Measurements from ENCODE around the gene EXOC1L.

EXOC1L gene

DNA sequence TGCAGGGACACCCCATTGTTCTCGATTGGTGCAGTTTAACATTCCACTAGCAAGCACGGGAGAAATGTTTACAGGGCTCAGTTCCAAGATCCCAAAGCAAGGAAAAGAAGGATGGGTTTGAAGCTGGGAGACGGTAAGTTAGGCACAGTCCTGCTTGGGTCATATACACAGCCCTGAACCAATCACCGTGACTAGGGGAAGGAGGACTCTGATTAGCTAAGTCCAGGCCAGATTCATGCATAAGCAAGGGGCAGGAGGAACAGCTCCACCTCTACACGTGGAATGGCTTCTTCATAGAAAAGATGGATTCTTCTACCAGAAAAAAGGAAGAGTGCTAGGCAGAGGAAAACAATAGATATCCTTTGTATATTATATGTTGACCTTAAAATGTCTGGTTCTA lies 11.0 kb upstream of the EXOC1L start:
- Histone ChIP-seq H3K4me3 (ENCODE audit: low read length) (no peak overlapping the region), H3K36me3 (ENCODE audit: control insufficient read depth, insufficient read depth, low read length) (no peaks in the 10 kb centered on the region), H3K9ac (ENCODE audit: low read length) (no peak overlapping the region), H3K4me1 (ENCODE audit: control insufficient read depth, insufficient read depth, low read length) (no peaks in the 10 kb centered on the region), H3K9me3 (ENCODE audit: control insufficient read depth, low read length) (no peaks in the 10 kb centered on the region), H3K27me3 (ENCODE audit: control insufficient read depth, insufficient read depth, low read length) (no peaks in the 10 kb centered on the region)

DNA sequence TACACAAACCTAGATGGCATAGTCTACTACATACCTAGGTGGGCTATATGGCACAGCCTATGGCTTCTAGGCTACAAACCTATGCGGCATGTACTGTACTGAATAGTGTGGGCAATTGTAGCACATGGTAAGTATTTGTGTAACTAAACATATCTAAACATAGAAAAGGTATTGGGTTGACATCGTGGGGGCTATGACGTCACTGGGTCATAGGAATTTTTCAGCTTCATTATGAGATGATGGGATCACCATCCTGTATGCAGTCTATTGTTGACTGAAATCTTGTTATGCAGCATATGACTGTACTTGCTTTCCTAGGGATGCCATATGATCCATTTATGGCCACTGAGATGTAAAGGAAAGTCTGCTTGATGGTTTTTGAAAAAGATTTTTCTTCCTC lies 1.9 kb upstream of the EXOC1L start:
- Histone ChIP-seq H3K9me3 (ENCODE audit: control insufficient read depth, low read length) (no peaks in the 10 kb centered on the region), H3K4me3 (ENCODE audit: low read length) (no peak overlapping the region), H3K4me1 (ENCODE audit: control insufficient read depth, insufficient read depth, low read length) (no peaks in the 10 kb centered on the region), H3K27me3 (ENCODE audit: control insufficient read depth, insufficient read depth, low read length) (no peaks in the 10 kb centered on the region), H3K36me3 (ENCODE audit: control insufficient read depth, insufficient read depth, low read length) (no peaks in the 10 kb centered on the region), H3K9ac (ENCODE audit: low read length) (no peak overlapping the region)

DNA sequence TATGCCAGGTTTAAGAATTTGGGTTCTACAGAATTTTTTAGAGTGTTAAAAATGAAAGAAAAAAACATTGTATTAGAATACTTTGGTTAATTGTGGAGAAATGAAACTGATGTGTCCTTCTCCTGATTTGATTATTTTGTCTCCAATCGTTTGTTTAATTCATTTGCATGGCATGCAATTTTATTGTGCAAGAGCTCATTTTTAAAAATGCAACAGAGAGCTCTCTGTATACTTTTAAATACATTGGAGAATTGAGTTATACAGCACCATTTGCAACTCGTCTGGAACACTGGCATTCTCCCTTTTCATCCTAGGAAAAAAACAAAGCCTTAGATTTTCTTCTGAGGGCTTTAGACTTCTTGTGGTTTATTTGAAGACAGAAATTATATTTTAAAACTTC lies 689 bp downstream of the EXOC1L start:
- no peaks in the 10 kb centered on the region for H3K27me3 ChIP-seq (ENCODE audit: control insufficient read depth, insufficient read depth, low read length)
- no peak overlapping the region for H3K9ac ChIP-seq (ENCODE audit: low read length)
- H3K4me1 ChIP-seq (ENCODE audit: control insufficient read depth, insufficient read depth, low read length): no peaks in the 10 kb centered on the region
- H3K4me3 ChIP-seq (ENCODE audit: low read length): no peak overlapping the region
- H3K36me3 ChIP-seq (ENCODE audit: control insufficient read depth, insufficient read depth, low read length): no peaks in the 10 kb centered on the region
- H3K9me3 ChIP-seq (ENCODE audit: control insufficient read depth, low read length): no peaks in the 10 kb centered on the region

DNA sequence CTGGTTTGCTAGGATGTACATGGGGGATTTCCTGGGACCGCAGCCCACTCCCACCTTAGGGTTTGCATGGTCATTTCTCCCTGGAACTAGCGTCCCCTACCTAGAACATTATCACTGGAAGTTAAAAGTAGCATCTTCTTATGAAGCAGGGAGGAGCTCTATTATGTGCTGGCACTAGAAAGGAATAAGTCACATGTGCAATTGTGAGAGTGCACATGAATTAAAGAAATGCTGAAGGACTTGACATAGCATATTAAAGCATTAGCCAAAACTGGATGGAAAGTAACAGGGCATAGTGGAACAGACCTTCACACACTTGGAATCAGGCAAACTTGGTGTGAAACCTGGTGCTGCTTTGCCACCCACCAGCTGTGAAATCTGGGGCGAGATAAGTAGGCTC lies 2.7 kb downstream of the EXOC1L start:
- no peaks in the 10 kb centered on the region for H3K27me3 ChIP-seq (ENCODE audit: control insufficient read depth, insufficient read depth, low read length)
- no peaks in the 10 kb centered on the region for H3K9me3 ChIP-seq (ENCODE audit: control insufficient read depth, low read length)
- no peaks in the 10 kb centered on the region for H3K36me3 ChIP-seq (ENCODE audit: control insufficient read depth, insufficient read depth, low read length)
- no peaks in the 10 kb centered on the region for H3K4me1 ChIP-seq (ENCODE audit: control insufficient read depth, insufficient read depth, low read length)
- no peak overlapping the region for H3K4me3 ChIP-seq (ENCODE audit: low read length)
- no peak overlapping the region for H3K9ac ChIP-seq (ENCODE audit: low read length)

DNA sequence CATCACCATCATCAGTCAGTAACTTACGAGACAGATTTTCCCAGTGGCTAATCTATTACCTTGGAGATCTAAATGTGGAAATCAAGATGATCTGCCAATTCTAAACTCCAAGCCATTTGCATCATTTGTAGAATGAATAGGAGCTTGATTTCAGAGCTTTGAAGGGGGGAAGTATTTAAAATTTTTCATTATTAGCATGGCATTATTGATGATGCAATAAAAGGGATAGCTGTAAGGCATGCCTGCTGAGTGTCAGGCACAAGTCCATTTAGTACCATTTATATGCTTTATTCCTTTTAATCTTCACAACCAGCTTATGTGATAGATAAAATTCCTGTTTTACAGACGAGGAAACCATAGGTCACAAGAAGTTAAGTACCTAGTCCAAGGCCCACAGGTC lies 5.3 kb downstream of the EXOC1L start:
- Histone ChIP-seq H3K36me3 (ENCODE audit: control insufficient read depth, insufficient read depth, low read length) (no peaks in the 10 kb centered on the region), H3K27me3 (ENCODE audit: control insufficient read depth, insufficient read depth, low read length) (no peaks in the 10 kb centered on the region), H3K9me3 (ENCODE audit: control insufficient read depth, low read length) (no peaks in the 10 kb centered on the region), H3K4me3 (ENCODE audit: low read length) (no peak overlapping the region), H3K9ac (ENCODE audit: low read length) (no peak overlapping the region), H3K4me1 (ENCODE audit: control insufficient read depth, insufficient read depth, low read length) (no peaks in the 10 kb centered on the region)

DNA sequence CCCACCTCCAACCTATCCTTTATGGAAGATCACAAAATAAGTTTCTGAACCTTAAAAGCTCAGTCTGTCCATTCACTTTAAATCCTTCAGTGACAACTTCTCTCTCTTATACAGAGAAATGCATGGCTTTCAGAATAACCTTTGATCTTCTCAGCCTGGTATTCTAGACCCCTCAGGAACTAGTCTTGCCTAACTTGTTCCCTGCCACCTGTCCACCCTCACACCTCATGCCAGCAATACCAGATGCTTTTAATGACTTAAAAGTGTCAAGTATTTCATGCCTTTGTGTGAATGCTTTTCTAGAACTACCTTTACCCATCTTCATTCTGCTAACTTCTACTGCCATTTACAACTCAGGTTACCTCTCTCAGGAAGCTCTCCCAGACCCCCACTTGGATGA lies 7.4 kb downstream of the EXOC1L start:
- no peaks in the 10 kb centered on the region for H3K36me3 ChIP-seq (ENCODE audit: control insufficient read depth, insufficient read depth, low read length)
- no peak overlapping the region for H3K4me3 ChIP-seq (ENCODE audit: low read length)
- H3K9me3 ChIP-seq (ENCODE audit: control insufficient read depth, low read length): no peaks in the 10 kb centered on the region
- H3K4me1 ChIP-seq (ENCODE audit: control insufficient read depth, insufficient read depth, low read length): no peaks in the 10 kb centered on the region
- no peaks in the 10 kb centered on the region for H3K27me3 ChIP-seq (ENCODE audit: control insufficient read depth, insufficient read depth, low read length)
- no peak overlapping the region for H3K9ac ChIP-seq (ENCODE audit: low read length)

DNA sequence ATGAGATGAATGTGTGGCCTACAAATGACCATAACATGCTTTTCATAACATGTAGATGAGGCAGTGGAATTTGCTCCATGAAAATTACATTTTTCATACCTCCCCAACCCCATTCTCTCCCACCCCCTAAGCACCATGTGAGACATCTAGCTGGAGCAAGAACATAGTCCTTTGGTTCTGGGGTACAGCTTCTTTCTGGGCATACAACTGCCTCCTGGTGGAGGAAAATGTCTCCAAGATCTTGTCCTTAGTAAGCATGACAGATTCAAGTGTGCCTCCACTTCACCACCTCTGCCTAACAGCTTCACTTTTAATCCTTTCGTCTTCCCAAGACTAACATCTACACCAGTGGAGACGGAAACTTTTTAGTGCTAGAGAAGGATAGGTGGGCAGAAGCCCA lies 8.0 kb downstream of the EXOC1L start:
- no peak overlapping the region for H3K4me3 ChIP-seq (ENCODE audit: low read length)
- no peaks in the 10 kb centered on the region for H3K27me3 ChIP-seq (ENCODE audit: control insufficient read depth, insufficient read depth, low read length)
- no peak overlapping the region for H3K9ac ChIP-seq (ENCODE audit: low read length)
- no peaks in the 10 kb centered on the region for H3K36me3 ChIP-seq (ENCODE audit: control insufficient read depth, insufficient read depth, low read length)
- no peaks in the 10 kb centered on the region for H3K4me1 ChIP-seq (ENCODE audit: control insufficient read depth, insufficient read depth, low read length)
- H3K9me3 ChIP-seq (ENCODE audit: control insufficient read depth, low read length): no peaks in the 10 kb centered on the region

DNA sequence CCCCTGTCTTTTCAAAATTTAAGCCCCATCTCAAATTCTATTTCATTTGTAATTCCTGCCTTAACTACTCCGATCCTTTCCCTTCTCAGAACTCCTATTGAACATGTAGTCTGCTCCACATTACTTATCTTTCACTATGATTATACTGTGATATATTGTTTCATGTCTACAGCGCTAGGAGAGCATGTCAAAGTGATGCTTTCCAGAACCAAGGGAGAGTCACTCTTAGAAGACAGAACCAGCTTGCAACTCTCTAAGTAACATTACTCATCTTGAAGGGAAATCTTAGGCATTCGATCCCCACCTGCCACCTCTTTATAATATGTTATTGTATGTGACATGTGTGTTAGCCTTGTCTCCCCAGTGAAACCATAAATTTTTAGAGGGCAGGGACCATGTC lies 10.5 kb downstream of the EXOC1L start:
- H3K9me3 ChIP-seq (ENCODE audit: control insufficient read depth, low read length): no peaks in the 10 kb centered on the region
- H3K27me3 ChIP-seq (ENCODE audit: control insufficient read depth, insufficient read depth, low read length): no peaks in the 10 kb centered on the region
- no peak overlapping the region for H3K4me3 ChIP-seq (ENCODE audit: low read length)
- H3K4me1 ChIP-seq (ENCODE audit: control insufficient read depth, insufficient read depth, low read length): no peaks in the 10 kb centered on the region
- no peaks in the 10 kb centered on the region for H3K36me3 ChIP-seq (ENCODE audit: control insufficient read depth, insufficient read depth, low read length)
- no peak overlapping the region for H3K9ac ChIP-seq (ENCODE audit: low read length)

DNA sequence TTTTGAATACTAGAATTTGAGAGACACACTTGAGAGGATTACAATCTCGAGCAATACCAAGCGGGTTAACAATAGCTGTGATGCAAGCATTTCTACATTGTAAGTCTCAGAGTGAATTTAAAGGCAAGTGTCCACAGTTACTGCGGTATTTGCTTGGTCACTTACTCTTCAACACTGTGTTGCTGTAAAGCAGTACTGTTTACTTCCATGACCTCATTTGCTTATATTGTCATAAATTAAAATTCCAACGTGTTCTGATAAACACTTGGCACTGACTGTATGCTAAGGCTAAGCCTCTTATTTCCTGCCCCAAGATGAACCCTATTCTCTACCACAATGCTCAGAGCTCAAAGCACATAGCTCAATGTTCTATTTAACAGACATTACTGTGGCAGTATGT lies 11.1 kb downstream of the EXOC1L start:
- Histone ChIP-seq H3K4me3 (ENCODE audit: low read length) (no peak overlapping the region), H3K9me3 (ENCODE audit: control insufficient read depth, low read length) (no peaks in the 10 kb centered on the region), H3K27me3 (ENCODE audit: control insufficient read depth, insufficient read depth, low read length) (no peaks in the 10 kb centered on the region), H3K9ac (ENCODE audit: low read length) (no peak overlapping the region), H3K4me1 (ENCODE audit: control insufficient read depth, insufficient read depth, low read length) (no peaks in the 10 kb centered on the region), H3K36me3 (ENCODE audit: control insufficient read depth, insufficient read depth, low read length) (no peaks in the 10 kb centered on the region)

DNA sequence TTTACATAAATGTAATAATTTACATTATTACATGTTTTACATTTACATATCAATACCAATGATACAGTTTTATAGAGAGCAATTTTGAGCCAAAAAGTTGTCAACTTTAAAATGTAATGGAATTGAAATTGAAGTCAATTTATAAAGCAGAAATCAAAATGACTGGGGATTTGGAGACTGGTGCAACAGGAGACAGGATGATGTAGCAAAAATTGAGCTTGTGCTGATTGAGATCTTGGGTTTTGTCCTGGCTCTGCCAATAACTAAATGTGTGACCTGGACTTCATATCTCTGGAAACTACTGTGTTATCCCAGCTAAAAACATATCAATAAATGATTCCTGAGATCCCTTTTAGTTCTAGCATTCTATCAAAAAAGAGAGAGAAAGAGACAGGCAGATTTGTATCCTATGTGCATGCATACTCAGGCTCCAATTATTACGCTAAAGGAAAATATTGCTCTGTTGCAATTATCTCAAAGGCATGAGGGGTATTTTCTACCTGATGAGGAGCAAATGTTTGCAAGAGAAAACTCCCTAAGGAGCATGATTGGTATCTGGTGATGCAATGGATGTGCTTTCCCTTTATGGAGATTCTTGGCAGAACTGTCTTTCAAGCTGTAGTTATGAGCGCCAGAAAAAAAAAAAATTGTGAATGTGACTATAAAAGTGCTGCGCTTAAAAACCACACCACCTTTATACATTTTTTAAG lies 14.7 kb downstream of the EXOC1L start:
- no peaks in the 10 kb centered on the region for H3K4me1 ChIP-seq (ENCODE audit: control insufficient read depth, insufficient read depth, low read length)
- no peaks in the 10 kb centered on the region for H3K9me3 ChIP-seq (ENCODE audit: control insufficient read depth, low read length)
- H3K36me3 ChIP-seq (ENCODE audit: control insufficient read depth, insufficient read depth, low read length): no peaks in the 10 kb centered on the region
- no peak overlapping the region for H3K4me3 ChIP-seq (ENCODE audit: low read length)
- H3K9ac ChIP-seq (ENCODE audit: low read length): no peak overlapping the region
- H3K27me3 ChIP-seq (ENCODE audit: control insufficient read depth, insufficient read depth, low read length): no peaks in the 10 kb centered on the region

DNA sequence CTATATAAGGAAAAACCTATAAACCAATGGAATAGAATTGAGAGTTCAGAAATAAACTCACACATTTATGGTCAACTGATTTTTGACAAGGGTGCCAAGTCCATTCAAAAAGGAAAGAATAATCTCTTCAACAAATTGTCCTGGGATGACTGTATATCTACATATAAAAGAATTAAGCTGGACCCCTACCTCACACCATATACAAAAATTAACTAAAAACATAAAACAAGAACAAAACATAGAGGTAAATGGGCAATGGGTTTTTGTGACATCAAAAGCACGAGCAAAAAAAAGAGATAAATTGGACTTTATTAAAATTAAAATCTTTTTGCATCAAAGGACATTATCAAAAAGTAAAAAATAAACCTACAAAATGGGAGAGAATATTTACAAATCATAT lies 18.3 kb downstream of the EXOC1L start:
- Histone ChIP-seq H3K4me3 (ENCODE audit: low read length) (no peak overlapping the region), H3K36me3 (ENCODE audit: control insufficient read depth, insufficient read depth, low read length) (no peaks in the 10 kb centered on the region), H3K9me3 (ENCODE audit: control insufficient read depth, low read length) (no peaks in the 10 kb centered on the region), H3K4me1 (ENCODE audit: control insufficient read depth, insufficient read depth, low read length) (no peaks in the 10 kb centered on the region), H3K27me3 (ENCODE audit: control insufficient read depth, insufficient read depth, low read length) (no peaks in the 10 kb centered on the region), H3K9ac (ENCODE audit: low read length) (no peak overlapping the region)

DNA sequence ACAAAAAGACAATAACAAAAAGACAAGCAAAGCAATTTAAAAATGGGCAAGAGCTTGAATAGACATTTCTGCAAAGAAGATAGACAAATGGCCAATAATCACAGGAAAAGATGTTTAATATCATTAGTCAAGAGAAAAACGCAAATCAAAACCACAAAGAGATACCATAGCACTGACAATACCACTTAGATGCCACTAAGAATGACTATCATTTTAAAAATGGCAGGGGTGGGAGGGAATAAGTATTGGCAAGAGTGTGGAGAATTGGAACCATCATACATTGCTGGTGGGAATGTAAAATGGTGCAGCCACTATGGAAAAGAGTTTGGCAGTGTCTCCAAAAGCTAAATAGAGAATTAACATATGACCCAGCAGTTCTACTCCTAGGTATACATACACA lies 18.8 kb downstream of the EXOC1L start:
- Histone ChIP-seq H3K36me3 (ENCODE audit: control insufficient read depth, insufficient read depth, low read length) (no peaks in the 10 kb centered on the region), H3K9me3 (ENCODE audit: control insufficient read depth, low read length) (no peaks in the 10 kb centered on the region), H3K4me3 (ENCODE audit: low read length) (no peak overlapping the region), H3K4me1 (ENCODE audit: control insufficient read depth, insufficient read depth, low read length) (no peaks in the 10 kb centered on the region), H3K27me3 (ENCODE audit: control insufficient read depth, insufficient read depth, low read length) (no peaks in the 10 kb centered on the region), H3K9ac (ENCODE audit: low read length) (no peak overlapping the region)

DNA sequence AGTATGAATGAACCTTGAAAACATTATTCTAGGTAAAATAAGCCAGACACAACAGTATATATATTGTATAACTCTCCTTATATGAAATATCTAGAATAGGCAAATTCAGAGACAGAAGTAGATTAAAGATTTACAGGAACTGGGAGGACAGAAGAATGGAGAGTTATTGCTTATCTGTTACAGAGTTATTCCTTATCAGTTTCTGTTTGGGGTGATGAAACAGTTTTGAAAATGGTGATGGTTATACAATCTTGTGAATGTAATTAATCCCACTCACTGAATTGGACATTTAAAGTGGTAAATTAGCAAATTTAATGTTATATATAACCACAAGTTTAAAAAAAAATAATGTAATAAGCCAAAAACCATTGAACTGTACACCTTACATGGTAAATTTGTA lies 19.4 kb downstream of the EXOC1L start:
- no peaks in the 10 kb centered on the region for H3K27me3 ChIP-seq (ENCODE audit: control insufficient read depth, insufficient read depth, low read length)
- no peaks in the 10 kb centered on the region for H3K36me3 ChIP-seq (ENCODE audit: control insufficient read depth, insufficient read depth, low read length)
- H3K4me3 ChIP-seq (ENCODE audit: low read length): no peak overlapping the region
- H3K4me1 ChIP-seq (ENCODE audit: control insufficient read depth, insufficient read depth, low read length): no peaks in the 10 kb centered on the region
- H3K9me3 ChIP-seq (ENCODE audit: control insufficient read depth, low read length): no peaks in the 10 kb centered on the region
- H3K9ac ChIP-seq (ENCODE audit: low read length): no peak overlapping the region

All from mucosa of stomach (tissue), 1 donor.